GM21529 (cell line): ENCODE results near the gene TRABD.
A peak's percentile ranks its signal among the peaks of the same experiment; 100 is the strongest.

Experiments used
- ATAC-seq: cut with Tn5 transposase; IDR thresholded peaks from one replicate; pipeline ENCODE4 v1.9.1; 2021; ENCODE audit not compliant: unreplicated experiment

The TRABD gene

DNA sequence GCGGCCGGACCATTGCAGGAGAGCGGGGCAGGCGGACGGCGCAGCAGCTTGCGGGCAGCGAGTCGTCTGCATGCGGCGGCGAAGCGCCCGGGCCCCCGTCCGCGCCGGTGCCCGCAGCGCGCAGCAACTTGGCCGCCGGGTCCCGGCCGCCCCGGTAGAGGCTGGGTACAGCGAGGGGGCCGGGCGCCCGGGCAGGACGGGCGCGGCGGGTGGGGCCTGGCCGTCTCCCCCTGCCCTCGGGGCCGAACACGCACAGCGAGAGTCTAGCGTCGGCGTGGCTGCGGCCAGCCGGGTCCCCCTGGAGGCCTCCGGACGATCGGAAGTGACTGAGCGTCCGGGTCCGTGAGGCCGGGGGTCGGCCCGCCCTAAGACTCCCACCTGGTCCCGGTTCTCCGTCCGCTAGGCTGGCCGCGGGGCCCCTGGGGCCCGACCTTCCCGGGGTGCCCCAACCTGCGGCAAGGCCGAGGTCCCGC is 775 bp upstream of the TRABD start:
- ATAC-seq = no peak

DNA sequence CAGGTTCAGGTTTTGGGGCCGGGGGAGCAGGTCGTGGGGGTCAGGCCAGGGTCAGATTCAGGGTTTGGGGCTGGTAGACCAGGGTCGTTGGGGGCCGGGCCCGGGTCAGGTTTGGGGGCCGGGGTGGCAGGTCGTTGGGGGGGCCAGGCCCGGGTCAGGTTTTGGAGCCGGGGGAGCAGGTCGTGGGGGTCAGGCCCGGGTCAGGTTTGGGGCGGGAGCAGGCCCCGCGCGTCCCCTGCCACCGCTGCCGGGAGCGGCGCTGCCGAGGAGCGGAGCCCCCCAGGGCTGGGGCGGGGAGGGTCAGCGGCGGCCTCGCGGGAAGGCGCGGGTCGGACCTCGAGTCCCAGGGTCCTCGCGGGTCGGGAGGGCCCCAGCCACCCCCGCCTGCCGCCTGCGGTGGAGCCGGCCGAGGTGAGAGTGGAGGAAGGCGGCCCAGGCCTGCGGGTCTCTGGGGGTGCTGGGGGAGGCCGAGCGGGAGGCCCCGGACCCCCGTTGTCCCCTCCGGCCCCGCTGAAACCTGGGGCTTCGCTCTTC is 535 bp downstream of the TRABD start:
- ATAC-seq = no peak

DNA sequence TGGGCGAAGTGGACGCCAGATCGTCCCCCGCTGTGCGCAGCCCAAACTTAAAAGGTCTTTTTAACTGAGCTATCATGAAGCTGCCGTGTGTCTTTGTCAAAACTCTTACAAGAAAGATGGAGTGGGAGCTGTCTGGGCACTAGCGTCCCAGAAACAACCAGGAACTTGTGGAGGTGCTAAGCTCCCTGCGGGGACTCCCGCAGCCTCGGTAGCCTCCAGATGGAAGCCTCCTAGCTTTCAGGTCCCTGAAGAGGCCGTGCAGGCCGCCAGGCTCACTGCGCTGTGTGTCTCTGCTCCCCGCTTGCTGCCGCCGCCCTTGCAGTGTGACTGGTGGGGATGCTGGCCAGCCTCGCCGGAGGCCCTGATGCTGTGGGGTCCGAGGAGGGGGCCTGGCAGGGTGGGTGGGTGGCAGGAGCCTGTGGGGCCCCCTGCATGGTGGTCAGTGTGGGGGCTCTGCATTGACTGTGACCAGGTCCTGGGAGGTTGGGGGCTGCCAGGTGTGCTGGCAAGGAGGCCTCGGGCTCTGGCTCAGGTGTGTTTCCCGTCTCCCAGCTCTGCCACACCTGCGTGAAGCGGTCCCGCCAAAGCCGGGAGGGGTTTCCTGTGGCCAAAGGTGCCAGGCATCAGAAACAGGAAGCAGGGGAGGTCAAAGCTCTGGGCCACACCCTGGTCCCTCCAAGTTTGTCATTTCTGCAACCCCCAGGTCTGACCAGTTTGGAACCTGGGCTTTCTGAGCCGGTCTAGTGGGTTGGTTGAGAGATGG is 1.2 kb downstream of the TRABD start:
- ATAC-seq = no peak

DNA sequence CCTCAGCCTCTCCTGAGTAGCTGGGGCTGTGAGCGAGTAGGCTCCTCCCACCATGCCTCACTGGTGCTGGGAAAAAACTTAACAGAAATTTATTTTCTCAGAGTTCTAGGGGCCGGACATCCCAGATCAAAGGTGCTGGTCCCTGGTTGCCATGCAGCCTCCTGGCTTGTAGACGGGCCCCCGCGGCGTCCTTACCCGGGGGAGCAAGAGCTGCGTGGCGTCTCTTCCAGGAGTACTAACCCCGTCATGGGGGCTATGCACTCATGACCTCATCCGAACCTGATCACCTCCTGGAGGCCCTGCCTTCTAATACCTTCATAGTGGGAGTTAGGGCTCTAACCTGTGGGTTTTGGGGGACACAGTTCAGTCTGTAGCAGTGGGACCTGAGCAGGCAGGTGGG is 2.6 kb downstream of the TRABD start:
- no peak for ATAC-seq

DNA sequence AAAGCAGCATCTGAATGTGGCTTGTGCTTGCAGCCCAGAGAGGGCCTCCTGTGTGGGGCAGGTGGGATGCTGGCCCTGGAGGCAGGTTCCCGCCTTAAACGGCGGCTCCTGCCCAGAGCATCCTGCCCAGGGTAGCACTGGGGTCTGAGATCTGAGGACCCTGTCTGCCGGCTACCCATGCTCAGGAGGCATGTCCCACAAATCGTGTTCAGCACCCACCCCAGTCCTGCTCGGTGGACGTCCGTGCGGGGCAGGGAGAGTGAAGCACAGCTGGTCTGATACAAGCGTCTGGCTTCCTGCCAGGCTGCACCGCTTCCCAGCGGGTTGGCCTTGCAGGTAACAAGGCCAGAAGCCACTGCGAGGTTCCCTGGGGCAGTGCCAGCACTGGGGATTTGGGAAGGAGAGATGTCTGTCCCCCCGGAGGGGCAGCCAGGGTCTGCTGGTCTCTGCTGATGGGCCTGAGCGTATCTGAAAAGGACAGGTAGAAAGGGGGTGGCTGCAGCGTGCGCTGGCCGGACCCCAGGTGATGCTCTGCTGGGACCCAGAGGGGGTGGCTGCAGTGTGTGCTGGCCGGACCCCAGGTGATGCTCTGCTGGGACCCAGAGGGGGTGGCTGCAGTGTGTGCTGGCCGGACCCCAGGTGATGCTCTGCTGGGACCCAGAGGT is 3.6 kb downstream of the TRABD start:
- ATAC-seq = no peak

DNA sequence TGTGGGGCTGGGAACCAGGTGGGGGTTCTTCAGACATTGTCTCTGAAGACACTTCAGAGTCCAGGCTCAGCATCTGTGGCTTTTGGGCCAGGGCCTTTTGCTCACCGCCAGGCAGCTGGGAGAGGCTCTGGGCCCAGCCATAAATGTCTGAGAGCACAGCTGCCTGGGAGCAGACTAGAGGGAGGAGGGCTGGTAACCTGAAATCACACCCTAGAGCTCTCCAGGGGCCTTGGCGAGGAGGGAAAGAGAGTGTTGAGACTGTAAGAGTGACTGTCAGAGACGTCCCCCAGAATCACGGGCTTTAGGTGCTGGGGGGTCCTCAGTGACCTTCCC is 4.1 kb downstream of the TRABD start:
- ATAC-seq = no peak

DNA sequence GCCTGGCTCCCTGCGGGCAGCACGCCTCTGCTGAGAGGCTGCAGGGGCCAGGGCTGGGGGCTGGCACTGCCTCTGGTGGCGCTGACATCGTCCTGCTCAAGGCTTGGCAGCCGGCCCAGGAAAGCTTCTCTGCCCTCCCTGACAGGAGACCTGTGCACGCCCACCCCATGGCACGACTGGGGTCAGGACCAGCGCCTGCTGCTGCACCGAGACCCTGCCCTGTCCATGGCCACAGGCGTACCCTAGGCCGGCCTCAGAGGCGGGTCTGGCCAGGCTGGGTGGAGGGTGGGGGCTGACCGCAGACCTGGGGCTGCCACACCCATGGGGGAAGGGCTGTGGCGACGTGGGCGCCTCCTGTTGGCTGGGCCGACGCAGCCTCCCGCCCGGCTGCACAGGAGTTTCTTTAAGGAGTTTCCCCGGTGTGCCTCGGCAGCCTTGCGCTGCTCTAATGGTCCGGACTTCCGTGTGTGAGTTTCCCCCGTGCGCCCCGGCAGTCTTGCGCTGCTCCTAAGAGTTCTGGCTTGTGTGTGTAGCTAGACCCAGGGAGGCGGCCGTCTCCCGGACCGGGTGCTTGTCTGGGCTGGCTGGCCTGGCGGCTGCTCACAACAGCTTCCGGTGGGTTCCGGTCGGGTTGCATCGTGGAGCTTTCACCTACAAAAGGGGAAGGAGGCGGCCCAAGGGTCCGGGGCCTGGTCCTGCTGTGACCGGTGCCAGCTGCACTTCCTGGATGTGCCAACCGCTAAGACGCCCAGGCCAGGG is 4.6 kb downstream of the TRABD start:
- ATAC-seq = peak; percentile 41

DNA sequence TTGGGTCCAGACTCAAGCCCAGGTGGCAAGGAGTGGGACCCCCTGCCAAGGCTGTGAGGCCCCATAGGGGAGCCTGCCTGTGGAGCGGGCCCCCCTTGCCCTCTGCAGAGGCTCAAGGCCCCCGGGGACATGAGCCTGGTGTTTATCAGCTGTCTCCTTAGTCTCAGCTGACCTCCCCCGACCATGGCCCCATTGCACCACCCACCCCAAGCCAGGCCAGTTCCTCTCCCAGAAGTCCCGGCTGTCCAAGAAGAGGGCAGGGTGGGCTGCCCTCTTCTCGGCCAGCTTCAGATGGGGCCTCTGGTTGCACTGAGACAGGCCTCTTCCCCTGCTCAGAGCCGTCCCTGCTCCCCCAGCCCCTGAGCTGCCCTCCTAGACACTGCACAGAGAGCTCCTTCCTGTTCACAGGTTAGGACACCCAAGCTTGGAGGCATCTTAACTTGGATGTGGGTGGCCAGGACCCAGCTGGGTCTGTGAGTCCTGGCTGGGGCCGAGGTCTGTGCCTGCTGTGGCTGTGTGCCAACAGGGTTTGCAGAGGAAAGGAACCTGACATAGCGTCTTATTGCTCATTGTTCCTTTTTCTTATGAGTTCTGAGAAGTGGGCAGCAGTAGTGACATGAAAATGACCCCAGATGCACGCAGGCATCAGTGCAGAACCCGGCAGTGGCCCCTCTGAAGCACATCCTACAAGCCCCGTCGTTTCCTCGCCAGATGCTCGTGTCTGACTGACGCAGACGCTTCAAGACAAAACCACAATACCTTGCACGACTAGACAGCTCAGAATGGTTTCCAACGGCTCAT is 5.4 kb downstream of the TRABD start:
- peak; percentile 27 for ATAC-seq

DNA sequence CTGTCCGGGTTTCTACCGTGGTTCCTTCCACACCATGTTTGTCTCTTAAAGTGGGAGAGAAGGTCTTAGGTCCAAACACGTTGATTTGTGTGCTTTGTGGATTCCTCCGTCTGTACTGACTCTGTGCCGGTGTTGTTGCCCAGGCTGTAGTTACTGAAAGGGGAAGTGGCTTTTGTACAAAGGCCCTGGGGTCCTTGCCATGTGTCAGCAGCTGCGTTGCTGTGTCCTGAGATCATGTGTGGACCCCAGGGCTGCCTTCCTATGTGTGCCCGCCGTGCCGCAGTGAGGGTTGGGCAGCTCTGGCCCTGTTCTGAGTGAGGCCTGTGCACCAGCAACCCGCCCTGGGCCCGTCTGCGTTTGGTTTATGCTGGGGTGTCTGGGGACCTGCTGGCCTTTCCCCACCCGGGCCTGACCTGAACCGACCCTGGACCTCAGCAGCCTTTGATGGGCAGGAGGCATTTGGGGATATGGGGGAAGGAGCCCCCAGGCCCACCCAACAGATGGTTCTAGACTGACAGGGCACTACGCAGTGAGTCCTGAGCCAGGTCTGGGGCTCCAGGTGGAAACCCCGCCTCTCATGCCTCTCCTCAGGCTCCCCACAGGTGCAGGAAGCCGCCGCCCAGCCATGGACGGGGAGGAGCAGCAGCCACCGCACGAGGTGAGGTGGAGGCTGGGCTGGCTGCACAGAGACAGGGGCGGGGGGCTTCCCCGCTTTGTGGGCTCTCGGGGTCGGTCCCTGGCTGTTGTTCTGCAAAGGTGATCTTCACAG is 6.9 kb downstream of the TRABD start:
- ATAC-seq = no peak

DNA sequence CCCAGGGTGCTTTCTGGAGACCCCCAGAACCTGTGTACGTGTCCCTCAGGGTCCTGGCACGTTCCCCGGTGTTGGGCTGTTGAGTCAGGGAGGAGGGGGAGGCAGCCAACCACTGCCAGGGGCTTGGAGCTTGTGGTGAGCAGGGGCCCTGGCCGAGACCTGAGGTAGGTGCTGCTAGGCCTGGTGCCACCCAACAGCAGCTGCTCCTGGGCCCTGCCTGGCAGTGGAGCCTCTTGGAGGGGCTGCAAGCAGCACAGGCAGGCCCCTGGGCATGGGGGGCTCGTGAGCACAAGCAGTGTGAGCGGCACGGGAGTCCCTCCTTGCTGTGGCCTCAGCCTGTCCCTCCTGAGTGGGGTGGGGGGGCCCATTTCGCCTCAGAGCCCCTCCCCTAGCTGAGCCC is 7.9 kb downstream of the TRABD start:
- no peak for ATAC-seq

DNA sequence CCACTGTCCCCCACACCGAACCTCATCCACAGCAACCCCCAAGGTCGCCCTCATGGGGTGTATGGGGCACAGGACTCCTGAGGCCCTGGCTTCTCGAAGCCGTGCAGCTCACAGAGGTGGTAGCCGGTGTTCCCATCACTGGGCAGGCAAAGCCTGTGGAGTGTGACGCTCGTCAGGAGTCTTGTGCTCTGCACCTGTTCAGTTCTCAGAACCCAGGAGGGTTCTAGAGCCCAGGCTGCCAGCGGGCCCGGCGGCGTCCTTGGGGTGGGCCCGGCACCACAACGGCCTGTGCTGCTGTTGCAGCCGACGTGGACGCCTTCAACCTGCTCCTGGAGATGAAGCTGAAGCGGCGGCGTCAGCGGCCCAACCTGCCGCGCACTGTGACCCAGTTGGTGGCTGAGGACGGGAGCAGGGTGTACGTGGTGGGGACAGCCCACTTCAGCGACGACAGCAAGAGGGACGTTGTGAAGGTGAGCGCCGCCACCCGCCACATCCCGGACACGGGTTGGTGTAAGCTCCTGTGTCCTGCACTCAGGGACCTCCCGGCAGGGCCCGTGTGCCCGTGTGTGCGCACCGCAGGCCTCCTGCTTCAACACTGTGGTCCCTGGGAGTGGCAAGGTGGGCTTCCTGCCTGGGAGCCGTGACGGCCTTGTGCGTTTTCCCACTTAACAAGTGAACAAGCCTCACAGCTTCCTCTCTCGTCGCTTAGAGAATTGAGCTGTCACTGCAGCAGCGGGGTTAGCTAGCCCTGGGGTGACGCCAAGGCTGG is 8.5 kb downstream of the TRABD start:
- ATAC-seq = no peak

DNA sequence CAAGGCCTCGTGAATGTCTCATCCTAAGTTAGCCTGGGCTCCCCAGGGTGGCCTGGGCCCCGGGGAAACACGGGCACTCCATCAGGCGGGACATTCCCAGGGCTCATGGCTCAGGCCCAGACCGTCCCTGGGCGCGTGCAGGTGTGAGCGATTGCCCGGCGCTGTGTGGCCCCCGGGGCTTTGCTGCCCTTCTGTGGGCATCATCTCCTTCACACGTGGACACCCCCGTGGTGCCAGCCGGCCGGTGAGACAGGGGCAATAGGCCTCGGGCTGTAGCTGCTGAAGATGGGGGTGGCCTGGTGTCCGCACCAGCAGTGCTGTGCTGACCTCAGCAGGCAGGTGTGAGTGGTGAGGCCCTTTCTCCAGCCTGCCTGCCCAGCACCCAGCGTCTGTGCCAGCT is 10.5 kb downstream of the TRABD start:
- no peak for ATAC-seq

DNA sequence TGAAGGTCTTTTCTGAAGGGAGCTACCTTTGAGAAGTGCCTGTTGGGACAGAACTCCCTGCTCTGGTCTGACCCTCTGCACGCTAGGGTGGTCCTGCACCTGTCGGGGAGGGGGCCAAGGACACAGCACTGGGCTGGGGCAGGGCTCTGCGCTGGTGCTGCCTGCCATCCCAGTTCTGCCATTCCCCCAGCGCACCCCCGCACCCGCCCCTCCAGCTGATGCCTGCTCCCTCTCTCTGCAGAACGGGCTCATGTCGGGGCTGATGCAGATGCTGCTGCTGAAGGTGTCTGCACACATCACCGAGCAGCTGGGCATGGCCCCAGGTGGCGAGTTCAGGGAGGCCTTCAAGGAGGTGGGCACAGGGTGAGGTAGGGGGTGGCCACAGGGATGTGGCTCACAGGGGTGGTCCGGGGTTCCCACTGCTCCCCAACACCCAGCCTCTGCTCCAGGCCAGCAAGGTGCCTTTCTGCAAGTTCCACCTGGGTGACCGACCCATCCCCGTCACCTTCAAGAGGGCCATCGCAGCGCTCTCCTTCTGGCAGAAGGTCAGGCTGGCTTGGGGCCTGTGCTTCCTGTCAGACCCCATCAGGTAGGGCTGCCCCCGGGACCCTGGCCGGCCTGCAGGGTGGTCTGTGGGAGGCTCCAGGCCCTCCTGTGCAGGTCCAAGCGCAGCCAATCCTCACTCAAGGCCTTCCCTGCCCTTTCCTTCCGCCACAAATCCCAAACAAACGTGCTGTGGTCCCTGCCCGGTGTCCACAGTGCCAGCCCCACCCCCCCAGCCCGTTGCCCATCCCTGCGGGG is 11.5 kb downstream of the TRABD start:
- no peak for ATAC-seq

DNA sequence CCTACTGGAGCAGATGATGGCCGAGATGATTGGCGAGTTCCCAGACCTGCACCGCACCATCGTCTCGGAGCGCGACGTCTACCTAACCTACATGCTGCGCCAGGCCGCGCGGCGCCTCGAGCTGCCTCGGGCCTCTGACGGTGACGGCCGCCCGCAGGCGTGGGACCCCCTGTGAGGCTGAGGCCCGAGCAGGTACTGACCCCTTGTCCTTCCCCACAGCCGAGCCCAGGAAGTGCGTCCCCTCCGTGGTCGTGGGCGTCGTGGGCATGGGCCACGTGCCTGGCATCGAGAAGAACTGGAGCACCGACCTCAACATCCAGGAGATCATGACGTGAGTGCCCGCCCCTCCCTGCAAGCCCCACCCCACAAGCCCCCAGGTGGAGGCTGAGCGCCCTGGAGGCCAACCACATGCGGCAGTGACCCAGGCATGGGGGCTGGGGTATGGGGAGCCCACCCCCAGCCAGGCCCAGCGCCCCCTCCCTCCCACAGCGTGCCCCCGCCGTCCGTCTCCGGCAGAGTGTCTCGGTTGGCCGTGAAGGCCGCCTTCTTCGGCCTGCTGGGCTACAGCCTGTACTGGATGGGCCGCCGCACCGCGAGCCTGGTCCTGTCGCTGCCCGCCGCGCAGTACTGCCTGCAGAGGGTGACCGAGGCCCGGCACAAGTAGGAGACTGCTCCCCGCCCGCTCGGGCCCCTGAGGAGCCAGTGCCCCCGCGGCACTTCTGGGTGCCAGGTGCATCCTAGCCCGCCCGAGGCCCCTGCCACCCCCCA is 12.3 kb downstream of the TRABD start:
- ATAC-seq = no peak

DNA sequence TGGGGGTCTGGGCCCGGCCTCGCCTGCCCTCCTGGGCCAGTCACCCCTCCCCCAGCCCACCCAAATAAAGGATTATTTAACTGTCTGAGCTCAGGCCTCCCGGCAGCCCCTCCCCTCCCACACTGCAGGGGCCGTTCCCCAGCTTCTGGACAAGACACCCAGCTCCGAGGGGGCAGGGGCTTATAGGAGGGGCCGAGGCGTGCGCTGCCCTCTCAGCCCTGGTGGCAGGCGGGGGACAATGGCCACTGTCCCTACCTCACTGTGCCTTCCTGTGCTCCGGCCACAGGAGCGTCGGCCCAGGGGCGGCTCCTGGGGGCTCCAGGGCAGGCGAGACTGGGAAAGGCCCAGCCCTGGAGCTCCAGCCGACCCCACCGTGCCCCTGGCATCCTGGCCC is 12.9 kb downstream of the TRABD start:
- no peak for ATAC-seq

DNA sequence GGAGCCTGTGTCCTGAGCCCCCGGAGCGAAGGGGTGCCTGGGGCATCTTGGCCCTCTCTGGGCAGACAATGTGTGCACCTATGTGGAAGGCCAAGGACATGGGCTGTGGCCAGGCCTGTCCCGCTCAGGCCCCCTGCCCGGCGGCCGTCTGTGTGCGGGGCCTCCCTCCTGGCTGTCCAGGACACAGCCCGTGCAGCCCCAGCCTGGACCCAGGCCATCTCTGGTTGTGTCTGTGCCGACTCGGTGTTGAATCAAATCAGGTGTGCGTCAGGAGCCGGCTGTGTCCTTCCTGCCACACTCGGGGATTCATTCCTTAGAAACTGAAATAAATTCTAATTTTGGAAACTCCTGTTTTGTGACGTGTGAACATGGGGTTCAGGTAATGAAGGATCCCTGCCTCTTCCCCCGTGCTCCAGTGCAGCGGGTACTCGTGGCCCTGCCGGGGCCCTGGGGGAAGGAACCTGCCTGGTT is 13.6 kb downstream of the TRABD start:
- no peak for ATAC-seq

DNA sequence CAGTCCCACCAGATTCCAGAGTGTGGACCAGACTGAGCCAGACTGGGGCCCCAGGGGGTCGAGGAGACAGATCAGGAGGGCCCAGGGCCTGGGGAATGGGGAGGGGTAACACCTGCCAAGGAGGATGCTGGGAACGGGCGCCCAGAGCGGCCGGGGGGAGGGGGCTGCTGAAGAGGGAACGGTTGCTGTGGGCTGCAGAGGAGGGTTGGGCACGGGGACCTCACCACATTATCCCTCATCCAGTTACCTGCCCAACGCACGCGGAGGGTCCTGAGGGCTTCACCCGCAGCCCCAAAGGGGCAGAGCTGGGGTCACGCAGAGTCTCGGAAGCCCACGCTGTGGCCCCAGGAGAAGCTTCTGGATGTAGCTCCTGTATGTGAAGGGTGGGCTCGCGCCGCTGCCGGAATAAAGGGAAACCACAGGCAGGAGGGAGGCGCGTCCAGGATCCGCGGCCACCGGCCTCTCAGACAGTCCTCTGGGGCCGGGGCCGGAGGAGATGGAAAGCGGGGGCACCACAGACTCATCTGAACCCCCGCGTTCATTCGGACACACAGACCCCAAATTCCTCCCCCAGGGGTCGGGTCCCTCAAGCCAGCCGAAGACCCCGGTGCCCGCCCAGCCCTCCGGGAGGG is 14.2 kb downstream of the TRABD start:
- no peak for ATAC-seq
